Skeletal muscle satellite cell (primary cell): ENCODE measurements around the gene GAS7.
A peak's percentile ranks its signal among the peaks of the same experiment; 100 is the strongest.

ENCODE experiments used
- H3K27me3 ChIP-seq: 2 replicates; pipeline ENCODE4 v1.7.0; 2013; ENCODE audit warnings: low read length; ENCODE audit not compliant: control insufficient read depth, insufficient read depth
- H3K36me3 ChIP-seq: 2 replicates; pipeline ENCODE4 v1.7.0; 2013; ENCODE audit warnings: mild to moderate bottlenecking, control low read depth, low read length; ENCODE audit not compliant: insufficient read depth
- H3K4me1 ChIP-seq: 2 replicates; pipeline ENCODE4 v1.7.0; 2013; ENCODE audit warnings: low read length; ENCODE audit not compliant: control insufficient read depth, insufficient read depth
- H3K4me2 ChIP-seq: 2 replicates; pipeline ENCODE4 v1.7.0; 2013; ENCODE audit warnings: mild to moderate bottlenecking, low read length
- H3K4me3 ChIP-seq: 2 replicates; pipeline ENCODE4 v1.7.0; 2013; ENCODE audit warnings: low read length
- H3K9ac ChIP-seq: 2 replicates; pipeline ENCODE4 v1.7.0; 2013; ENCODE audit warnings: mild to moderate bottlenecking, low read depth, low read length, moderate library complexity
- H3K9me3 ChIP-seq: replicated peaks from 2 replicates; pipeline ENCODE4 v1.7.0; 2013; ENCODE audit warnings: mild to moderate bottlenecking, control low read depth, low read length

GAS7 gene

GRCh38 chr17:10116753-10117420 lies 81.5 kb downstream of the GAS7 start:
- Histone ChIP-seq H3K4me2 (no peak overlapping the region), H3K9ac (no peak overlapping the region), H3K4me3 (no peak overlapping the region), H3K9me3 (no peaks in the 10 kb centered on the region), H3K4me1 (peaks cover 16% of the 10 kb centered on the region), H3K27me3 (no peaks in the 10 kb centered on the region), H3K36me3 (no peaks in the 10 kb centered on the region)

- H3K9ac ChIP-seq: no peak overlapping the region
- H3K27me3 ChIP-seq: no peaks in the 10 kb centered on the region
- peaks cover 16% of the 10 kb centered on the region for H3K4me1 ChIP-seq
- no peak overlapping the region for H3K4me3 ChIP-seq
- H3K9me3 ChIP-seq: no peaks in the 10 kb centered on the region
- no peaks in the 10 kb centered on the region for H3K36me3 ChIP-seq
- H3K4me2 ChIP-seq: no peak overlapping the region
Measured at GRCh38 chr17:10116267-10116666, 82.1 kb downstream of the GAS7 start.

GRCh38 chr17:10115536-10115932 lies 82.9 kb downstream of the GAS7 start:
- Histone ChIP-seq H3K4me2 (peak overlapping the region; percentile 74), H3K9ac (no peak overlapping the region), H3K4me3 (no peak overlapping the region), H3K36me3 (no peaks in the 10 kb centered on the region), H3K9me3 (no peaks in the 10 kb centered on the region), H3K27me3 (no peaks in the 10 kb centered on the region), H3K4me1 (peaks cover 16% of the 10 kb centered on the region)

DNA sequence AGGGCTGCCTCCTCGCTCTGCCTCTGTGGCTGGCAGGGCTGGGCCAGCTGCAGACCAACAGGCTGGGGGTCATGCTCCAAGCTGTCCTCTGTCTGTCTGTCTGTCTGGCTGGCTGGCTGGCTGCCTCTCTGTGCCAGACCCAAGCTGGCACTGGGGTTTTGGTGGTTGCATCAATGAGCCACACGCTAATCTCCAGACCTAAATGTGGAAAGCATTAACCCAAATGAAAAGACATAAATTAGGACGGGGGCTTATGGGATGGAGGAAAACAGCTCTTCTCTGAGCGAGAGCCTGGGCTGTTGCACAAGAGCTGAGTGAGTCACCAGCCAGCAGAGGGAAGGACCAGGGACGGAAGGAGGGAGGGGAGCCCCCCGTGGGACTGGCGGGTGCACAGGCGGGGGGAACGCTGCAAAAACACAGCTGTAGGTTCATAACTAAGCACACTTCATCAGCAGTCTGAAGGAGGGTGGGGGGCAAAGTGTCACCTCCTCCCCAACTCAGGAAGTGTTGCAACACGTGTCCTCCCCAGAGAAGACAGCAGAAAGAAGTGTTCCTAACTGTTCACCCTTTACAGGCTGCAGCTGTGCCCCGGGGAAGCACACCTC lies 83.4 kb downstream of the GAS7 start:
- peak overlapping the region; percentile 28 for H3K4me3 ChIP-seq
- H3K4me1 ChIP-seq: peaks cover 16% of the 10 kb centered on the region
- H3K9ac ChIP-seq: peak overlapping the region; percentile 43

DNA sequence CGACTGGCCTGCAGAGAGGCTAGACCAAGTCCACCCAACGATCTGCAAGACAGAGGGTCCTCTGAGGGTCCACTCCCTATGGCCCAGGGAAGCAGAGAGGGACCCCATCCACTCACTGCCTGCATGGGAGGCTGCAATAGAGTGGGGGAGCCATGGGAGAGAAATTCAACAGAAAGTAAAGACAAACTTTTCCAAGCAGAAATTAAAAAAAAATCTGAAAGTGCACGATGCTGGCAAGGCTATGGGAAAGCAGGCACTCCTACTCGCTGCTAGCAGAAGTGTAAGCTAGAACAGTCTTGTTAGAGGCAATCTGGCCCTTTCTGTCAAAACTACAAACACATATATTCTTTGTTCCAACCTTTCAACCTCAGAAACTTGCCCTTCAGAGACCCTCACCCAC lies 85.4 kb downstream of the GAS7 start:
- H3K4me2 ChIP-seq: no peak overlapping the region

More for the DNA sequence above, 83.4 kb downstream of the GAS7 start:
- no peaks in the 10 kb centered on the region for H3K9me3 ChIP-seq
- H3K4me2 ChIP-seq: peak overlapping the region; percentile 74
- no peaks in the 10 kb centered on the region for H3K36me3 ChIP-seq
- no peaks in the 10 kb centered on the region for H3K27me3 ChIP-seq

DNA sequence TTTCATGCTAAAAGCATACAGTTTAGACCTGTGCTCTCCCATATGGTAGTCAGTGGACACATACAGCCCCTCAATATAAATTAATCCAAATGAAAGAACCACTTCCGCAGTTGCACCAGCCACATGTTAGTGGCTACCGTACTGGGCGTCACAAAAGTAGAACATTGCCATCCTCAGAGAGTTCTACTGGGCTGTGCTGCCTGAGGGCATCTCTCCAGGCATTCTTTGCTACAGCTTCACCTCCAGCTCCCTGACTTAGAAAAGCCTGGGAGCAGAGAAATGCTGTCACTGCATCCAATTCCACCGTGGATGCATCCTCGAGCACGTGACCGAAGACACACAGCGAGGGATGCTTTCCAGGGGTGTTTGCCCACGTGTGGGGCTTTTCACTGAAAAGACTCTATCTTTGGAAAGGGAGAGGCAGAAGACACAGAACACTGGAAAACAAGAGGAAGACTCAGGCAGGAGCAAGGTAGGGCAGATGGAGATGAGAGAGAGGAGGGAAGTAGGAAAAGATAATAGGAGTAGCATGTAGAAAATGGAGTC lies 86.4 kb downstream of the GAS7 start:
- H3K4me1 ChIP-seq: peaks cover 16% of the 10 kb centered on the region
- no peaks in the 10 kb centered on the region for H3K9me3 ChIP-seq
- H3K4me3 ChIP-seq: no peak overlapping the region
- no peak overlapping the region for H3K4me2 ChIP-seq
- no peaks in the 10 kb centered on the region for H3K36me3 ChIP-seq
- H3K27me3 ChIP-seq: no peaks in the 10 kb centered on the region
- H3K9ac ChIP-seq: no peak overlapping the region

More for the DNA sequence above, 85.4 kb downstream of the GAS7 start:
- no peaks in the 10 kb centered on the region for H3K27me3 ChIP-seq
- no peaks in the 10 kb centered on the region for H3K9me3 ChIP-seq
- H3K9ac ChIP-seq: no peak overlapping the region
- H3K4me1 ChIP-seq: peaks cover 16% of the 10 kb centered on the region
- H3K36me3 ChIP-seq: no peaks in the 10 kb centered on the region
- no peak overlapping the region for H3K4me3 ChIP-seq

- H3K27me3 ChIP-seq: no peaks in the 10 kb centered on the region
- H3K9ac ChIP-seq: no peak overlapping the region
- H3K36me3 ChIP-seq: no peaks in the 10 kb centered on the region
- H3K4me1 ChIP-seq: peaks cover 2% of the 10 kb centered on the region
- no peaks in the 10 kb centered on the region for H3K9me3 ChIP-seq
- H3K4me2 ChIP-seq: no peak overlapping the region
- H3K4me3 ChIP-seq: no peak overlapping the region
Measured at GRCh38 chr17:10109146-10109545, 89.3 kb downstream of the GAS7 start.

DNA sequence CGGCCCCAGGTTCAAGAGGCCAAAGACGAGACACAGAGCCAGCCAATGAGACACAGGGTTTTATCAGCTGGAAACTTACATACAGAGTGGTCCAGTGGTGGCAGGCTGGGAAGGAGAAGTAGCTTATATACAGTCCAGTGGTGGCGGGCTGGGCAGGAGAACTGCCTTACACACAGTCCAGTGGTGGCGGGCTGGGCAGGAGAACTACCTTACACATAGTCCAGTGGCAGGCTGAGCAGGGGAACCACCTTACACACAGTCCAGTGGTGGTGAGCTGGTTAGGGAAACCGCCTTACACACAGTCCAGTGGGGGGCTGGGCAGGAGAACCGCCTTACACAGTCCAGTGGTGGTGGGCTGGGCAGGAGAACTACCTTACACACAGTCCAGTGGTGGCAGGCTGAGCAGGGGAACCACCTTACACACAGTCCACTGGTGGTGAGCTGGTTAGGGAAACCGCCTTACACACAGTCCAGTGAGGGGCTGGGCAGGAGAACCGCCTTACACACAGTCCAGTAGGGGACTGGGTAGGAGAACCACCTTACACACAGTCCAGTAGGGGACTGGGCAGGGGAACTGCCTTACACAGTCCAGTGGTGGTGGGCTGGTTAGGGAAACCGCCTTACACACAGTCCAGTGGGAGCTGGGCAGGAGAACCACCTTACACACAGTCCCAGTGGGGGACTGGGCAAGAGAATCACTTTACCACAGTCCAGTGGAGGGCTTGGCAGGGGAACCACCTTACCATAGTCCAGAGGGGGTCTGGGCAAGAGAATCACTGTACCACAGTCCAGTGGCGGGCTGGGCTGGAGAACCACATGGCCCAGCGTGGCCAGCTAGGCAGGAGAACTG lies 90.9 kb downstream of the GAS7 start:
- H3K4me3 ChIP-seq: no peak overlapping the region
- no peak overlapping the region for H3K4me2 ChIP-seq
- H3K27me3 ChIP-seq: no peaks in the 10 kb centered on the region
- no peaks in the 10 kb centered on the region for H3K9me3 ChIP-seq
- no peaks in the 10 kb centered on the region for H3K36me3 ChIP-seq
- no peaks in the 10 kb centered on the region for H3K4me1 ChIP-seq
- H3K9ac ChIP-seq: no peak overlapping the region

DNA sequence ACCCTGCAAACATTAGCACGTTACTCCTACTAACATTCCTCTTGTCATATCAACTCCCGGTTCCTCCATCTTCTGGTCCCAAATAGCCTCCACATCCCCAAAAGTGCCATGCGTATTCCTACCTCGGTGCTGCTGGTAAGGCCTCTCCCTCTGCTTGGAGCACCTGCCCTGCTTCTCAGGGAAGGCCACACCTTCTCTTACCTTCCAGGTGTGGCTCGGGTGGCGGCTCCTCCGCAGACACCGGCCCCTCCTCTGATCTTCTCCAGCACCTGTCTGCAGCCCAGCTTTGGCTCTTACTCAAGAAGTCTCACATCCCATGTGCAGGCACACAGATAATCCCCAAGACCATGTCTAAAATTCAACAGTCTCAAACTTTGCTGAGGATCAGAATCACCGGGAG lies 92.3 kb downstream of the GAS7 start:
- Histone ChIP-seq H3K4me2 (no peak overlapping the region), H3K4me3 (no peak overlapping the region), H3K27me3 (no peaks in the 10 kb centered on the region), H3K4me1 (no peaks in the 10 kb centered on the region), H3K9me3 (no peaks in the 10 kb centered on the region), H3K36me3 (no peaks in the 10 kb centered on the region), H3K9ac (no peak overlapping the region)

- H3K9me3 ChIP-seq: no peaks in the 10 kb centered on the region
- no peak overlapping the region for H3K4me3 ChIP-seq
- H3K4me1 ChIP-seq: no peaks in the 10 kb centered on the region
- H3K9ac ChIP-seq: no peak overlapping the region
- no peaks in the 10 kb centered on the region for H3K36me3 ChIP-seq
- no peak overlapping the region for H3K4me2 ChIP-seq
- H3K27me3 ChIP-seq: no peaks in the 10 kb centered on the region
Measured at GRCh38 chr17:10105513-10106001, 92.8 kb downstream of the GAS7 start.

DNA sequence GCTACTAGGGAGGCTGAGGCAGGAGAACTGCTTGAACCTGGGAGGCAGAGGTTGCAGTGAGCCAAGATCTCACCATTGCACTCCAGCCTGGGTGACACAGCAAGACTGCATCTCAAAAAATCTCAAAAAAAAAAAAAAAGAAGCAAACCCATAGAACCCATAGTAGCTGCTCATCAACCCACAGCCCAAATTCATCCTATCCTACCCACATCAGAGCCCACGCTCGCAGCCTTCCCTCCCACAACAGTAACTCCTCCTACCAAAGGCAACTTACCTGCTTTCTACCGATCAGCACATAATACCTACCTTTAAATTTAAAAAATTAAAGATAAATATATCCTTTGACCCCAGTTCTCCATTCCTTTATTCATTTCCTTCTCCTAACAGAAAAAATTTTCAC lies 94.7 kb downstream of the GAS7 start:
- H3K36me3 ChIP-seq: no peaks in the 10 kb centered on the region
- no peaks in the 10 kb centered on the region for H3K4me1 ChIP-seq
- H3K27me3 ChIP-seq: no peaks in the 10 kb centered on the region
- H3K4me2 ChIP-seq: no peak overlapping the region
- H3K9me3 ChIP-seq: no peaks in the 10 kb centered on the region
- no peak overlapping the region for H3K9ac ChIP-seq
- H3K4me3 ChIP-seq: no peak overlapping the region
